PC-9 (cell line): ENCODE data around the gene NF2.

Experiments used
- EZH2 ChIP-seq: fragments of 200-600 bp; sonication (generic); IDR thresholded peaks from 2 replicates; pipeline ENCODE4 v1.8.0; 2017; ENCODE audit warnings: antibody characterized with exemption, low read depth
- TF ChIP-seq, protein P1 (sequence below): fragments of 200-600 bp; sonication (generic); conservative IDR thresholded peaks from 2 replicates; pipeline ENCODE4 v1.6.1; 2017; ENCODE audit warnings: mixed run types, antibody characterized with exemption, mild to moderate bottlenecking, moderate library complexity

DNA sequence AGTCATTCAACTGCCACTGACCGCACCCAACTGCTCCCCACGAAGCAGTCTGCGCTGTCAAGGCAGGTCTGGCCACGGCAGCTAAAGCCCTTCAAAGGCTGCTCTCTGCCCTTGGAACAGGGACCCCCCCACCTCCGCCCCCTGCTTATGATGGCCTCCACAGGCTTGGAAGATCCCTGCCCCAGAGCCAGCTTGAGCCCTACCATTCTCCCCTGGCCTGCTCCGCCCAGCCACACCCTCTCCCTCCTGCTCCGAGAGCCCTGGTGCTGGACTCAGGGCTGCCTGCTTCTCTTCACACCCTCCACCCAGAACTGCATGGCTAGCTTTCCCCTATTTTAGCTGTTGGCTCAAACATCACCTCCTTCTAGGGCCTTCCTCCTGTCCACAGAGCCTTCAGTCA is 144.4 kb downstream of the NF2 start:
- TF ChIP-seq, protein P1, sequence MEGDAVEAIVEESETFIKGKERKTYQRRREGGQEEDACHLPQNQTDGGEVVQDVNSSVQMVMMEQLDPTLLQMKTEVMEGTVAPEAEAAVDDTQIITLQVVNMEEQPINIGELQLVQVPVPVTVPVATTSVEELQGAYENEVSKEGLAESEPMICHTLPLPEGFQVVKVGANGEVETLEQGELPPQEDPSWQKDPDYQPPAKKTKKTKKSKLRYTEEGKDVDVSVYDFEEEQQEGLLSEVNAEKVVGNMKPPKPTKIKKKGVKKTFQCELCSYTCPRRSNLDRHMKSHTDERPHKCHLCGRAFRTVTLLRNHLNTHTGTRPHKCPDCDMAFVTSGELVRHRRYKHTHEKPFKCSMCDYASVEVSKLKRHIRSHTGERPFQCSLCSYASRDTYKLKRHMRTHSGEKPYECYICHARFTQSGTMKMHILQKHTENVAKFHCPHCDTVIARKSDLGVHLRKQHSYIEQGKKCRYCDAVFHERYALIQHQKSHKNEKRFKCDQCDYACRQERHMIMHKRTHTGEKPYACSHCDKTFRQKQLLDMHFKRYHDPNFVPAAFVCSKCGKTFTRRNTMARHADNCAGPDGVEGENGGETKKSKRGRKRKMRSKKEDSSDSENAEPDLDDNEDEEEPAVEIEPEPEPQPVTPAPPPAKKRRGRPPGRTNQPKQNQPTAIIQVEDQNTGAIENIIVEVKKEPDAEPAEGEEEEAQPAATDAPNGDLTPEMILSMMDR: no peak
- no peak for TF ChIP-seq EZH2
